T follicular helper cell (primary cell): ENCODE measurements around the gene TAPT1.
"Not testable (repeated sequence)": the region's sequence is repeated elsewhere in the genome, so short reads cannot be mapped to it uniquely, and the experiment has no call there.

Experiments used
- DNase-seq: peaks from one replicate; pipeline ENCODE4 v3.0.0-alpha.2; 2020; ENCODE audit warnings: low read depth
- total RNA-seq, 2 experiments: gene quantifications; one replicate each; lab custom pipeline; 2026; lab: John Stamatoyannopoulos, UW

The TAPT1 gene, protein sequence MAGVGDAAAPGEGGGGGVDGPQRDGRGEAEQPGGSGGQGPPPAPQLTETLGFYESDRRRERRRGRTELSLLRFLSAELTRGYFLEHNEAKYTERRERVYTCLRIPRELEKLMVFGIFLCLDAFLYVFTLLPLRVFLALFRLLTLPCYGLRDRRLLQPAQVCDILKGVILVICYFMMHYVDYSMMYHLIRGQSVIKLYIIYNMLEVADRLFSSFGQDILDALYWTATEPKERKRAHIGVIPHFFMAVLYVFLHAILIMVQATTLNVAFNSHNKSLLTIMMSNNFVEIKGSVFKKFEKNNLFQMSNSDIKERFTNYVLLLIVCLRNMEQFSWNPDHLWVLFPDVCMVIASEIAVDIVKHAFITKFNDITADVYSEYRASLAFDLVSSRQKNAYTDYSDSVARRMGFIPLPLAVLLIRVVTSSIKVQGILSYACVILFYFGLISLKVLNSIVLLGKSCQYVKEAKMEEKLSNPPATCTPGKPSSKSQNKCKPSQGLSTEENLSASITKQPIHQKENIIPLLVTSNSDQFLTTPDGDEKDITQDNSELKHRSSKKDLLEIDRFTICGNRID
- 38.3 to 41.2 reads per million in 2 experiments for total RNA-seq

DNA sequence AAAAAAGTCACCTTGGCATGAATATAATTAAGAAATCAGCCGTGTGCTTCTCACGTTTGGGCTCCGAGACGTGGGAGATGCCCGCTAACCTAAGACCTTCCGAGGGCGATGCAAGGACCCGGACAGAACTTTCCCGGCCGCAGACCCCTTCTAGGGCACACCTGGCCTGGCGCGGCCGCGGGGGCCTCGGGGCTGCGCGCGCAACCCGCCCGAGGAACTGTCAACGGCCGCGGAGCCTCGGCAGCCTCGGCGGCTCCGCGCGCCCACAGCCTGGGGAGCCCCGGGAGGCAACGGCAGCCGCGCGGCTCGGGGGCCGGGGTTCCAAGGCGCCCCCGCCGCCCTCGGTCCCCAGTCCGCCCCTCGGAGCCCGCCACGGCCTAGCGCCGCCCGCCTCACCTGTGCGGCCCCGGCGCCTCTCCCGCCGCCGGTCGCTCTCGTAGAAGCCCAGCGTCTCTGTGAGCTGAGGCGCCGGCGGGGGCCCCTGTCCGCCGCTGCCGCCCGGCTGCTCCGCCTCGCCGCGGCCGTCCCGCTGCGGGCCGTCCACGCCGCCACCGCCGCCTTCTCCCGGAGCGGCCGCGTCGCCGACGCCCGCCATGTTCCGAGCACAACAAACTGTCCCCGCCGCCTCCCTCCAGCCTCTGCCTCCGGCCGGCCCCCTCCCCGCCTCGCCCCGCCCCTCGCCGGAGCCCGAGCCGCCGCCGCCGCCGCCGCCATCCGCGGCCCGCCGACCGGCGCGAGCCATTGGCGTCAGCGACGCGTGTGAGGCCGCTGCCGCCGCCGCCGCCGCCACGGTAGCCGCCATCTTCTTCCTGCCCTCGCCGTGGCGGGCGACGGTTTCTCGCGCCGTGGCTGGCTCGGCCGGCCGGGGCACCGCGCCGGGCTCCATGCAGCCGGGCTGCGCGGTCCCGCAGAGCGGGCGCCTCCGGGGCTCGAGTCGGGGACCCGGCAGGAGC lies at the start of gene TAPT1:
TAPT1 (minus strand) TSS at position 609 of the 953 bp plus-strand sequence; CDS start at position 595, 14 bp downstream.
- DNase-seq: peak; percentile 60

DNA sequence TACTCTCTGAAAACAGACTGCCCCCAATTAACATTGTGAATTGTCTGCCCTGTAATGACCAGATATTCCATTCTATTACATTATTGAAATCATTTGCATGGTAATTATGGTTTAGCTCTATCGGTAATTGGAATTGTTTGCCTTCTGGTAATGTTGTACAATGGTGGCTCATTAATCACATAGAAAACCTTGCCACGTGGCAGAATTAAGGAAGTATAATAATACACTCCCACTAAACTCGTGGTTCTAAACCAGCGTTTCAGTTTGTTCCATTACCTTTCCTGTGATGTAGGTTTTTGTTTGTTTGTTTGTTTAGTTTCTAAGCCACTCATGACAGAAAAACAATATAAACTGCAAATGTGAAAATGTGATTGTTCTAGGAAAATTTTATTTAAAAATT lies 45.1 kb upstream of the TAPT1 start:
- no peak for DNase-seq

DNA sequence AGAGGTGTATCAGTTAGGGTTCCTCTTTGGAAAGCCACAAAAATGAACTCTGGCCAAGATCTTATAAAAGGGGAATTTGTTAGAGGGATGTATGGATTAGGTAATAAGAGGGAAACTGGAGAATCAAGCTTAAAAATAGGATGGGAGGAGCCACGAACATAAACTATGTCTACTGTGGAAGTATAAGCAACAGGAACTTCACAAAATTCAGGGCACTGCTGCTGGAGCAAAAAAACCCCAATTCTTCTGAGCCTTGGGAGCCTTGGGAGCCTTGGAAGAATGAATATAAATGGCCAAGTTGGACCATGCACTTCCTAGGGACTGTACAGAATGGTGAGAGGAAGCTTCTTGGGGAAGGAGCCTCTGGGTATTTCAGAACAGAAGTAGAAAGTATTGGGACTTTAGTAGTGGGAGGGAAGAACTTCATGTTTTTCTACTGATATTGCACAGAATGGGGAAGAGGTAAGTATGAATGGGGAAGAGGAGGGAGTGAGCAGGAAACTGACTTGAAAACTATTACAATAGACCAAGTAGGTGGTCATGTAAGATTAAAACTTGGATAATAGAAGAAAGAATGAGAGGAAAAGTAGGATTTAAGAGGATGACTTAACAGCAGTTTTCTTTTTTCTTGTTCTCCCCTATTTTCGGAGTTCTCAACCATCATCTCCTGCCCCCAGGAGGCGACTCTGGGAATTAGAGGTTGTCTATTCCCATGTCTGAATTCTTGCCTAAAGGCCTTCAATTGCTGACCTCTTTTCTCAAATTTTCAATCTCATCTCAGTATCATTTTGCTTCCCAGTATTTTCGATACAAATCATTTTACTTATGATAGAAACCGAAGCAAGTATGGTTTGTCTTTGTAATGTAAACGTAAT lies 44.4 kb upstream of the TAPT1 start:
- no peak for DNase-seq

DNA sequence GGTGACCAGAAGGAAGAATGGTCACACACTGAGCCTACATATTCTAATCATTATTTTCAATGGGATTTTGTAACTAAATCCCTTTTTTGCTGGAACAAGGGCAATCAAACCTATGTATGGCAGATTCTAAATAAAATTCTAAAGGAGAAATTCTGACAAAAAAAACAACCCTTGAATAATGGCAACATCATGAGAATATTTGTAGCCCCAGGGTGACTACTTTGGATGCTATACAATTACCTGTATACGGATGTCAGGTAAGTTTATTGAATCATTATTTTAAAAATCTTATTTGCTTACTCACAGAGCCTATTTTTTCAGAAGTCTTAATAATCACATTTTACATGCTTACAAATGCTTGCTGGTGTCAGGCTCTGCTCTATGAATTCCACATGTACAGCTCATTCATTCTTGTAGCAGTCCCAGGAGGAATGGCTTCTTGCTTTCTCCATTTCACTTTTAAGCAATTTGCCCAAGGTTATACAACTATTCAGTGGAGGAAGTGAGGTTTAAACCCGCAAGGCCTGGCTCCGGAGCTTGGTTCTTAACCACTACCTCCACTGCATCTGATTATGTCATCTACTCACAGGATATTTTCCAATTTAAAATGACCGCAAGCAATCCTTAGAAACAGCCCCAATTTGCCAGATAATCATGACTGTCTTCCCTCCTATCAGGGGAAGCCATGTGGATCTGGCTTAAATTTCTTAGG lies 43.6 kb upstream of the TAPT1 start:
- DNase-seq: not testable (repeated sequence)

DNA sequence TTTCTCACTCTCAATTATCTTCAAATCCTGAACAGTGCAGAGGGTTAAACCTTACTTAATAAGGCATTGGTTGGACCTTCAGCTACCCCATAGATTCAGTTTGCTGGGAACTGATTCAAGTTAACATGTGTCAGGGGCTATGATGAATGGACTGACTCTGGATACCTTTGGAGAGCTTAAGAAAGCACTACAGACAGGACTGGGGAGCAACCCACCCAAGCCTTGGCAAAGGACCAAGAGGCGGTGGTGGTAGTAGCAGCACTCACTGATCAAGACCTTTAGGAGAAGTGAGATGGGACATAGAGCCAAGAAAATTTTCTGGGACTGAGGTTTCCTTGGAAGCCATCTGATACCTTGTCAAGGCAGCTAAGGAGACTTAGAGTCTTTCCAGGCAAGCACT lies 43.0 kb upstream of the TAPT1 start:
- DNase-seq: no peak

DNA sequence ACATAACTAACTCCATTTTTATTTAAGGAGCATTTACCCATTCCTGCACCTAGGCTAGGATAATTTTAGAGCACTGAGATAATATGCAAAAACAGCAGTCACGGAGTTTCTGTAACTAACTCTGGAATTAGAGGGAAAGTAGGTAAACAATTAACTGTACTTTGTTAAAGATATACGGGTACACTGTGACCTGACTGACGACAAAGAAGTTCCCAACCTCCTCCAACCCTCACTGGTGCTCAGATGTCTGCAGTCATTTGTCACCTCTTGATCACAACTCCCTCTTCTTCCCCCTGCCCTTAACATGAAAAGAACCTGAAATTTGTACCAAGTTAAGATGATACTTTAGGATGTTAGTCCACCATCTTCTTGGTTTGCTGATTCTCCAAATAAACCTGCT lies 42.0 kb upstream of the TAPT1 start:
- DNase-seq: no peak

DNA sequence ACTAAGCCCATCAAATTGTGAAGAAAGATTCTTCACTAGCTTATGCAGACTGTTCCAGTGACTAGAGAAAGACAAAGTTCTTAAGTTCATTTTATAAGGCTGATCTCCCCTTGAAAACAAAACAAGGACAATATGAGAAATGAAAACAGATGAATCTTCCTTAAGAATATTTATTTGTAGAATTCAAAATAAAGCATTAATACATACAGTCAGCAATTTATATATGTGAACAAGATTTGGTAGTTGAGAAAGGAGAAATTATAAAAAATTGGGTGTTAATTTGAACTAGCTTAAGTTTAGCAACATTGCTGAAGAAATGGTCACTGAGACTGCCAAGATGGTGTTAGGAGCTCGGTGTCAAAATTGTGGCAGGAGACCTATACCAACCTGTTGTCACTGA lies 41.4 kb upstream of the TAPT1 start:
- no peak for DNase-seq

DNA sequence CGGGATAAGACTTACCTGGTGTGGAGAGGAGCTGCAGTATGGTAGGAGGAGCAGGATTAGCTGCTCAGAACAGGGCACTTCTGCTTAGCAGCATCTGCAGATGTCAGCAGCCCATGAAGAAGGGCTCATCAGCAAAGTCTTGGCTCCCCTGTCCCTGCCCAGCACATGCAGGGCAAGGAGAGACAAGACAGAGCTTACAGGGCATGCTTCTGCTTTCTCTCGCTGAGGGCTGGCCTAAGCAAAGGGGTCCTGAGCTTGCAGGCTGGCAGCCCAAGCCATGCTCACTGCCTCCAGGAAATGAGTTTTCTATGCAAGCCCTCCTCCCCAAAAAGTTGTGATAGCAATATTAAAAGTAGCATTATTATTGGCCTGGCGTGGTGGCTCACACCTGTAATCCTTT lies 39.5 kb upstream of the TAPT1 start:
- DNase-seq: no peak

DNA sequence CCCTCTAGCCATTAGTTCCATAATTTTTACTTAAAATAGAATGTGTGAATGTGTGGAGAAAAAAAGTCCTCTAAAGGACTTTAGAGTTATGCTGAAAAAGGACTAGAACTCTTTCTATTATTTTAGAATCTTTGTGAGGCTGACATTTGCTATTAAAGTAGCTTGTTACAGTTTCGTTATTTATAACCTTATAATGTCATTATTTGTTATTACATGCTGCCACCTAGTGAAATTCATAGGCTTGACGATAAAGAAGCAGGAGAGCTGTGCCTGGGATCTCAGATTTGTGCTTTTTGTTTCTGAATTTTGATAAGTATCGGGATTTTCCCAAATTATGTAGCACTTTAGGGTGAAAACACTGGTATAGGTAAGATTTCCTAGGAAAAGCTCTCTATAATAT lies 38.5 kb upstream of the TAPT1 start:
- DNase-seq: no peak

DNA sequence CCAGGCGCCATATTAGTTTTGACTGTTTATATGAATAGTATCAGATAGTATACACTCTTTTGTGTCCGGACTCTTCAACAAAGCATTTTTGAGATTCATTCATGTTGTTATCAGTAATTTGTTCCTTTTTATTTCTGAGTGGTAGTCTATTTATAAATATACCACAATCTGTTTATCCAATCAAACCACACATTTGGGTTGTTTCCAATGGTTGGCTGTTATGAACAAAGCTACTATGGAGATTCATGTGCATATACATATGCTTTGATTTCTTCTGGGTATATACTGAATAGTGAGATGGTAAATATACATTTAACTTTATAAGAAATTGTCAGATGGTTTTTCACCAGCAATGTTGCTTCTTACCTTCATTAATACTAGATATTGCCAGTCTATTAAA lies 36.8 kb upstream of the TAPT1 start:
- no peak for DNase-seq

DNA sequence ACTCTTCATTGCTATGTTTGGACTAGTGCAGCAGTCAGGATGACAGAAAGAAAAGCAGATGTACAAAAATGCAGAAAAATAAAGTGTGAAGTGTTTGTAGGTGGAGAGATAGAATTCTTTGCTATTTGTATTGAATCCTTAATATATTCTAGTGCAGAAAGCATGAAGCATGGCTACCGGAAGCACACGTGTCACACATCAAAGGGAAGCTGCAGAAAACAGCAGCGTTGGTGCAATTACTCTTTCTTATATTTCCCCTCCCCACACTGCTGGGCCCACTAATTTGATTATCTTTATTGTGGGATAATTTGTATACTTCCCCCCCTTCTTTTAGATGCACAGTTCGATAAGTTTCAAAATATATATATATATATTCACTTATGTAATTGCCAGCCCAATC lies 35.9 kb upstream of the TAPT1 start:
- no peak for DNase-seq

DNA sequence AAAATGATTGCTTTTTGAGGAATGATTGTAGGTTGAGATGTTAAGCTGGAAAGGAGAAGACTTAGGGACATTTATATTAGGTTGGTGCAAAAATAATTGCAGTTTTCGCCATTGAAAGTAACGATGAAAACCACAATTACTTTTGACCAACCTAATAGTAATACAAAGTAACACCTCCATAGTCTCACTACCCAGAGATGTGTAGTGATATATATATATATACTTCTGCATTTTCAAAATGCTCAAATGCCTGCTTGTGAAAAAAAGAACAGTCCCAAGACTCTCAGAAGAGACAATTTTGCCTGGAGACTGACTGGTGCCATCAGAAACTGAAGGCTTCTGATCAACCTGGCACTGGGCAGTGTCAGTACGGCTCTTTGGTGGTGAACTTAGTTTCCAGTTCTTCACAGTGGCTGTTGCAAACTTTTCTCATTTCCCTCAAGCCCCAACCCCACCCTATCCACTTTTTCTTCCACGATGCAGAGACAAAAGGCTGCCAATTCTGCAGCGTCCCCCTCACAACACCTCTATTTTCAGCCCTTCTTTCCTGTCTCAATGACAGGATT lies 35.1 kb upstream of the TAPT1 start:
- no peak for DNase-seq

DNA sequence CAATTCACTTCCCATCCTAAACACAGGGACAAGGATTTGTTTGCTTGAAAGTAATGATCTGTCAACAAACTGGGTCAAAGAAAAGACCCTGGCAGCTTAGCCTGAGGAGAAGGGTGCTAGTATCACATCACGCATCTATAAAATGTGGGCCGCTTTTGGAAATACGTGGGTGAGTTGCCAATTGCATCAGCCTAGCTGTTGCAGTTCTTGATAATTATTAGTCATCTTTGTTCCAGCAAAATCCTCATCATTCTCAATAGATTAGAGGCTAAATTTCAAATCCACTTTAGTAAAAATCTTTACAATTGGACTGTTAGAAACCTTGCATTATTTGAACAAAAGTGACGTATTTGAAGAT lies 33.6 kb upstream of the TAPT1 start:
- DNase-seq: no peak

DNA sequence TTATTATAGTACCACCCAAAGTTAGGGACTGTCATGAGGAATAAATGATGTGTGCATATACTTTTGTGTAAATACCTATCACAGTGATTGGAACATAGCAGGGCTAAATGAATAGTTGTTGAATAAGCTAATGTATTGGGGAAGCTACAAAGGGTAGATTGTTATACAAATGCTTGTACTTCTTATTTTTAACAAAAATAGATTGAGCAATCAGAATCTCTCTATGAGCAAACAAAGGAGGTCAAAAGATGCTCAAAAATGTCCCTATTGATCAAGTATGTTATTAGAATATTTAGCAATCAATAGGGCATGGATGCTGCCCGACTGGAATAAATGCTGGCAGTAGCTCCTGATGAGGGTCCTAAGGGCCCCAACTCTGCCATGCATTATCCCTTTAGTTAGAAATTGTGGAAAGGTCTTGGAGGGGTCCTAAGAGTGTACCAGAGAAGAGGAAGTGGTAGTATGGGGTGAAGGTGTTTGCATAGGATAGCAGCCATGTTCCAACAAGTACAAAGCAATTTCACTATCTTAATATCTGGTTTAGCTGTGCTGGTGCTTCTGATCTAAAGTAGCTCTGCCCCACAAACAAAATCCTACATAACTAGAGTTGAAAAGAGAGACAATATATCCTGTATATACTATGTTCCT lies 33.1 kb upstream of the TAPT1 start:
- DNase-seq: no peak

DNA sequence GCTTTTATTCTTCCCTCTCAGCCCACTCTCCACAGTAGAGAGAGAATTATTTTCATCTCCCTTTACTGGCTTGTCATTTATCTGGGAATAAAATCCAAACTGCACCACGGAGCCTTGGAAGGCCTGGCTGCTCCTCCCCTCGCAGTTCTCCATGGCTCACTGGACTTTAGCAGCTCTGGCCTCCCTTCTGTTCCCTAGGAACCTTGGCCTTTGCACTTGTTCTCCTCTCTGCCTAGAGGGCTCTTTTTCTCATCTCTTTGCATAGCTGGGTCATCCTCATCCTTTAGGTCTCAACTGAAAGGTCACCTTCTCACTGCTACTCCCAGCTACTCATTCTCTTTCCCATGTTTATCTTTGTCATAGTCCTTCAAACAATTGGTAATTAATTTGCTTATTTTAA lies 31.3 kb upstream of the TAPT1 start:
- no peak for DNase-seq

DNA sequence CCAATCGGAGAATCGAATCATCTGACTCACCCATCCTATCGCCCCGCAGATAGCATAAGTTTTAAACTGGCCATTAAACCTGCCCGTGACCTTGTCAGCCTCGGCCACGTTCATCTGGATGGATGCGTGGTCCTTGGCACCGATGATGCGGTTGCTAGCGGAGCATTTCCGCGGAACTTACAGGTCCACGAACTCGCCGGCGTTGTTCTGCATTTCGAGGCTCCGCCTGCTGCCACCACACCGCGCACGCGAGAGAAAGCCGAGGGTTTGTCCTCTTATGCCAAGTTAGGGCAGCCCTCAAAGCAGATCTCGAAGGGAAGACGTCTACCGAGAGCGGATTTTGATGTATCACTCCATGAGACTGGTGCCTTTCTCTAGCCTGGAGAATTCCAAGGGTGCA lies 30.1 kb upstream of the TAPT1 start:
- no peak for DNase-seq

DNA sequence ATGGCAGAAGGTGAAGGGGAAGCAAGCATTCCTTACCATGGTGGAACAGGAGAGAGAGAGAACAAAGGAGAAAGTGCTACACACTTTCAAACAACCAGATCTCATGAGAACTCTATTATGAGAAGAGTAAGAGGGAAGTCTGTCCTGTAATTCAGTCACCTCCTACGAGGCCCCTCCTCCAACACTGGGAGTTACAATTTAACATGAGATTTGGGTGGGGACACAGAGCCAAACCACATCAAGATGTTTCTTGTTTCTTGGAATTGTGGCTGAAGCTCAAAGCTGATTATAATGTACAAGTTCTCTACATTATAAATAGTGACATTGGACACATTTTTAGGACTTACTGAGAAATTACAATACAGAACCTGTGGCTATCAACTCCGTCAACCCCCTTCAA lies 29.5 kb upstream of the TAPT1 start:
- no peak for DNase-seq

DNA sequence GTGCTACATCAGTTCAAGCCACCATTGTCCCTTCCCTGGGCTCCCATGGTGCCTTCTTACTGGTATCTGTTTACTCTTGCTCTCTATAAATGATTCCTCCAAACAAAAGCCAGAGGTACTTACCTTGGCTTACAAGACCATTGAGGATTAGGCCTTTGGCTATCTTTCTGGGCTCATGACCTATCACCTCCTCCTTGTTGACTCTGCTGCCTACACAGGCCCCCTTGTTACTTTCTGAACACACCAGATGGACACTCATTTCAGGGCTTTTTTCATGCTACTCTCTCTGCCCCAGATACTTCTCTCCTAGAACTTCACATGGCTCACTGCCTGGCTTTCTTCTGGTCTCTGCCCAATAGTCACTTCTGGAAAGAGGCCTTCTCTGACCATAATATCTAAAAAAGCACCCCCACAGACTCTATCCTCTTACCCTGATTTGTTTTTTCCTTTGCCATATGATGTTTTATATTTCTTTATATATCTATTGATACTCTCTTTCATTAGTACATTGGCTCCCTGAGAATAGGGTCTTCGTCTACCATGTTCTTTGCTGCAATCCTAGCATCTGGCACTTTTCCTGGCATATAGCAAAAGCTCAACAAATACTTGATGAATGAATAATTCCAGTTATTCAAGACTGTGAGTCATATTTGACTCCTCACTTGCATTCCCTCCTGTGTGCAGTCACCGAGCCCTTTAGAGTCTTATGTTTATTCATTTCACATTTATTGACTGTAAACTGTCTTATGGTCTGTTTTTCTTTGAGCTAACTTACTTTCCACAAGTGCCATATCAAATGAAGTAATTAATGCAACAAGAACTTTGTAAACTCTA lies 27.1 kb upstream of the TAPT1 start:
- no peak for DNase-seq

DNA sequence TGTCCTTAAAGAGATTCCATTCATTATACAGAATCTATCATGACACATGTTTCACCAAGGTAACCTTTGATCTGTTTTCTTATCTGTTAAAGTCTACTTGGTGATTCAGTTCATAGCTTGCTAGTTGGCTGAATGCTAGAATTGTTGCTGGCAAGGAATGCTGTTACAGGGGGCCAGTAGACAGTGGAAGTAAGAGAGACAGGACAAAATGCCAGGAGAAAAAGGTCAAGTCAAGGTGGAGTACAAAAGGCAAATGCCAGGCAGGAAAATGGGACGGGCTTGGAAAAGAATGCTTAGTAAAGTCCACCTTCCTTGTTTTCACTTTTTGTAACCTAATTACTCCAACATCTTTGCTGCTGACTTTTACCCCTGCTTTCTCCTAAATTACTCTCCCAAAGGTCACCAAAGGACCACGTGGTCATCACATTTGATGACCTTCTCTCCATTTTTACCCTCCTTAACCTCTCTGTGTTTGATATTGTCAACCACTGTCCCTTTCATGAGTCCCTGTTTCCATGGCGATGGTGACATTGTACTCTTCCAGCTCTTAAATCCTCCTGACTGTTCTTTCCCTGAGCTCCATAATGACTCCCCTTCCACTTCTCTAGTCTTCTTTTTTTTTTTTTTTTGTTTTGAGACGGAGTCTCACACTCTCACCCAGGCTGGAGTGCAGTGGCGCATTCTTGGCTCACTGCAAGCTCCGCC lies 24.5 kb upstream of the TAPT1 start:
- DNase-seq: no peak
